H1 (cell line): Measurements from ENCODE around the gene TSHZ2. TPM values are rescaled to one million over a fixed set of nuclear protein-coding genes. Genes with fewer than 3 reads are reported as not detected.

Source experiments
- CTCF ChIA-PET: fragments of 300-600 bp; sonication (Branson Sonifier 250); formaldehyde crosslinking; loops from one replicate; lab custom pipeline; 2021; ENCODE audit not compliant: partially characterized antibody; lab: Charles Lee
- POLR2A ChIA-PET: fragments of 300-600 bp; sonication (Branson Sonifier 250); formaldehyde crosslinking; loops from one replicate; lab custom pipeline; 2021; ENCODE audit warnings: inconsistent platforms; ENCODE audit not compliant: partially characterized antibody; lab: Charles Lee
- DNase-seq, 2 experiments: peaks; one replicate each; pipeline versions ENCODE4 v3.0.0 to v3.0.0-alpha.2; 2010 to 2022; ENCODE audit warnings: low spot score in 2 of 2, low read depth in 1 of 2, mixed read lengths in 1 of 2
- FAIRE-seq: peaks from 2 replicates; lab custom pipeline; 2011; peaks lifted over from hg19 to GRCh38; lab: Jason Lieb, UNC
- H2AFZ ChIP-seq: 2 replicates; pipeline ENCODE4 v1.8.1; 2012; ENCODE audit warnings: low read length, inconsistent platforms
- H2AK5ac ChIP-seq: 2 replicates; pipeline ENCODE4 v1.6.1; 2013; ENCODE audit warnings: low read depth, low read length
- H2BK120ac ChIP-seq: replicated peaks from 2 replicates; pipeline ENCODE3; 2013; ENCODE audit warnings: low read depth, low read length, inconsistent platforms
- H2BK12ac ChIP-seq: 2 replicates; pipeline ENCODE4 v1.6.1; 2013; ENCODE audit warnings: low read depth, low read length
- H2BK15ac ChIP-seq: 2 replicates; pipeline ENCODE4 v1.6.1; 2013; ENCODE audit warnings: low read length
- H2BK20ac ChIP-seq: 2 replicates; pipeline ENCODE4 v1.6.1; 2013; ENCODE audit warnings: low read length
- H2BK5ac ChIP-seq: 2 replicates; pipeline ENCODE4 v1.6.1; 2013; ENCODE audit warnings: low read depth, low read length
- H3K14ac ChIP-seq: 2 replicates; pipeline ENCODE4 v1.6.1; 2013; ENCODE audit warnings: inconsistent platforms; ENCODE audit not compliant: insufficient read length
- H3K18ac ChIP-seq: 2 replicates; pipeline ENCODE4 v1.6.1; 2013; ENCODE audit warnings: low read length; ENCODE audit errors: extremely low read depth
- H3K23ac ChIP-seq: 2 replicates; pipeline ENCODE4 v1.6.1; 2013; ENCODE audit warnings: inconsistent platforms; ENCODE audit not compliant: insufficient read length
- H3K23me2 ChIP-seq: 2 replicates; pipeline ENCODE4 v1.6.1; 2013; ENCODE audit warnings: low read depth, low read length
- H3K27ac ChIP-seq: 2 replicates; pipeline ENCODE4 v1.6.1; 2011; ENCODE audit warnings: low read depth, low read length, inconsistent platforms
- H3K27me3 ChIP-seq, 4 experiments: replicated peaks in 1 of 4; 1 replicate in 1 of 4; 2 replicates in 3 of 4; pipeline versions ENCODE4 v1.6.1 to v1.8.1; 2011 to 2013; ENCODE audit warnings: low read length in 3 of 4, mild to moderate bottlenecking in 3 of 4, inconsistent platforms in 2 of 4, mixed read lengths in 2 of 4, moderate library complexity in 1 of 4; ENCODE audit not compliant: control insufficient read depth in 3 of 4, insufficient read depth in 3 of 4; ENCODE audit errors: extremely low read depth in 1 of 4
- H3K36me3 ChIP-seq, 4 experiments: 2 replicates each; pipeline versions ENCODE4 v1.6.1 to v1.8.1; 2011 to 2013; ENCODE audit warnings: mild to moderate bottlenecking in 4 of 4, low read length in 3 of 4, moderate library complexity in 2 of 4, control low read depth in 1 of 4, inconsistent platforms in 1 of 4; ENCODE audit not compliant: insufficient read depth in 4 of 4, control insufficient read depth in 2 of 4
- H3K4ac ChIP-seq: replicated peaks from 2 replicates; pipeline ENCODE3; 2013; ENCODE audit warnings: low read length, low read depth, mixed read lengths, inconsistent platforms; ENCODE audit not compliant: insufficient read length
- H3K4me1 ChIP-seq, 4 experiments: replicated peaks in 1 of 4; 1 replicate in 1 of 4; 2 replicates in 3 of 4; pipeline versions ENCODE4 v1.6.1 to v1.8.1; 2011 to 2013; ENCODE audit warnings: low read length in 3 of 4, inconsistent platforms in 2 of 4, mixed read lengths in 1 of 4; ENCODE audit not compliant: insufficient read depth in 4 of 4, control insufficient read depth in 3 of 4
- H3K4me2 ChIP-seq, 2 experiments: 2 replicates each; pipeline versions ENCODE4 v1.6.1 to v1.8.1; 2011 to 2013; ENCODE audit warnings: low read depth in 2 of 2, low read length in 2 of 2, control low read depth in 1 of 2, inconsistent platforms in 1 of 2, mild to moderate bottlenecking in 1 of 2; ENCODE audit not compliant: insufficient read depth in 1 of 2
- H3K4me3 ChIP-seq, 4 experiments: fragments of 200-600, 300-600 bp in 1 of 4; sonication (generic), shearing (Covaris generic), sonication (Bioruptor Twin) in 1 of 4; 2 replicates each; pipeline versions ENCODE4 v1.5.1 to v1.8.1; 2011 to 2016; ENCODE audit warnings: low read length in 4 of 4, low read depth in 3 of 4, control low read depth in 2 of 4, inconsistent platforms in 2 of 4, mild to moderate bottlenecking in 2 of 4, mixed read lengths in 1 of 4, moderate library complexity in 1 of 4; ENCODE audit not compliant: insufficient read depth in 2 of 4; ENCODE audit errors: extremely low read depth in 1 of 4
- H3K56ac ChIP-seq: replicated peaks from 2 replicates; pipeline ENCODE3; 2013; ENCODE audit warnings: low read depth, mild to moderate bottlenecking, mixed read lengths, low read length, inconsistent platforms; ENCODE audit not compliant: insufficient read length
- H3K79me1 ChIP-seq: 2 replicates; pipeline ENCODE4 v1.6.1; 2013; ENCODE audit warnings: low read depth, low read length, control low read depth
- H3K79me2 ChIP-seq, 2 experiments: 2 replicates each; pipeline versions ENCODE4 v1.6.1 to v1.8.1; 2012 to 2013; ENCODE audit warnings: low read length in 2 of 2, mild to moderate bottlenecking in 2 of 2, inconsistent platforms in 1 of 2; ENCODE audit not compliant: insufficient read depth in 2 of 2, control insufficient read depth in 1 of 2
- H3K9ac ChIP-seq, 4 experiments: replicated peaks in 1 of 4; 1 replicate in 1 of 4; 2 replicates in 3 of 4; pipeline versions ENCODE4 v1.6.1 to v1.8.1; 2011 to 2013; ENCODE audit warnings: low read depth in 3 of 4, low read length in 3 of 4, control low read depth in 2 of 4, mild to moderate bottlenecking in 2 of 4, moderate library complexity in 2 of 4, inconsistent platforms in 1 of 4; ENCODE audit errors: extremely low read depth in 1 of 4
- H3K9me3 ChIP-seq, 2 experiments: 2 replicates each; pipeline versions ENCODE4 v1.6.1 to v1.8.1; 2012 to 2013; ENCODE audit warnings: mild to moderate bottlenecking in 2 of 2, moderate library complexity in 2 of 2, control low read depth in 1 of 2, inconsistent platforms in 1 of 2, low read depth in 1 of 2, low read length in 1 of 2, mixed read lengths in 1 of 2; ENCODE audit not compliant: insufficient read depth in 2 of 2
- H4K20me1 ChIP-seq, 2 experiments: replicated peaks in 1 of 2; 2 replicates each; pipeline versions ENCODE3 to v1.8.1; 2011 to 2013; ENCODE audit warnings: inconsistent platforms in 2 of 2, low read length in 2 of 2, mild to moderate bottlenecking in 1 of 2; ENCODE audit not compliant: insufficient read depth in 2 of 2, control insufficient read depth in 1 of 2
- H4K5ac ChIP-seq: 2 replicates; pipeline ENCODE4 v1.6.1; 2013; ENCODE audit warnings: low read length, low read depth, mixed read lengths, inconsistent platforms; ENCODE audit not compliant: insufficient read length
- H4K8ac ChIP-seq: 2 replicates; pipeline ENCODE4 v1.8.0; 2013; ENCODE audit warnings: mild to moderate bottlenecking, moderate library complexity, low read length, inconsistent platforms; ENCODE audit not compliant: insufficient read depth; ENCODE audit errors: extremely low read depth
- H4K91ac ChIP-seq: replicated peaks from 2 replicates; pipeline ENCODE3; 2013; ENCODE audit warnings: low read length, mixed read lengths, inconsistent platforms; ENCODE audit not compliant: insufficient read length
- ASH2L ChIP-seq: fragments of 200-600, 300-600 bp; sonication (generic); IDR thresholded peaks from one replicate; pipeline ENCODE4 v1.7.1; 2017; ENCODE audit warnings: low read length
- NANOG ChIP-seq: IDR thresholded peaks from 2 replicates; pipeline ENCODE4 v1.6.1; 2011; ENCODE audit warnings: low read length, low read depth, mild to moderate bottlenecking, inconsistent platforms; ENCODE audit not compliant: insufficient read depth, poor library complexity, severe bottlenecking
- RFX5 ChIP-seq: IDR thresholded peaks from 2 replicates; pipeline ENCODE4 v1.6.1; 2011; ENCODE audit warnings: low read depth, low read length, improper control_type of control experiment, borderline replicate concordance
- RXRA ChIP-seq: IDR thresholded peaks from 2 replicates; pipeline ENCODE4 v1.6.1; 2011; ENCODE audit warnings: low read depth, mild to moderate bottlenecking, low read length, moderate library complexity; ENCODE audit not compliant: insufficient read depth
- SP4 ChIP-seq: IDR thresholded peaks from 2 replicates; pipeline ENCODE4 v1.6.1; 2012; ENCODE audit warnings: low read length, inconsistent platforms
- TCF12 ChIP-seq: IDR thresholded peaks from 2 replicates; pipeline ENCODE4 v1.6.1; 2011; ENCODE audit warnings: low read depth, mild to moderate bottlenecking, low read length
- ZNF274 ChIP-seq: IDR thresholded peaks from 2 replicates; pipeline ENCODE4 v1.7.0; 2012; ENCODE audit warnings: low read length, borderline replicate concordance; ENCODE audit errors: extremely low read depth
- WGBS, 2 experiments: shearing (Covaris generic) in 1 of 2; methylation state at CpG; one replicate each; pipeline versions ENCODE4 v1.1.6 to v1.1.7; 2013 to 2015; ENCODE audit warnings: low lambda C conversion rate in 2 of 2, mixed read lengths in 2 of 2, inconsistent platforms in 1 of 2, low coverage in 1 of 2, missing lambda C conversion rate in 1 of 2; ENCODE audit not compliant: insufficient replicate concordance in 2 of 2, insufficient coverage in 1 of 2, insufficient read length in 1 of 2; ENCODE audit errors: extremely low coverage in 1 of 2, missing lambda C conversion rate in 1 of 2; 5-methylcytosine and 5-hydroxymethylcytosine counted together
- polyA plus RNA-seq, 7 experiments: library from polyadenylated mRNA; depleted of rRNA in 3 of 7; stranded (reverse) in 5 of 7; unstranded in 2 of 7; fragments of >200 nt in 5 of 7; fragments of 200-250 nt in 2 of 7; gene quantifications; 1 replicate in 5 of 7; 2 replicates in 1 of 7; 4 replicates in 1 of 7; pipeline versions ENCODE4 v1.2.1 to v1.2.3, GENCODE V29; 2011 to 2013; ENCODE audit warnings: missing spikeins in 2 of 7, mixed read lengths in 2 of 7
- total RNA-seq: library from RNA; stranded (reverse); fragmentation: NEBNext Ultra II Directional; extraction: Animal tissue kit (Norgen Biotek cat#: 25700); gene quantifications from 2 replicates; pipeline ENCODE4 v1.2.1, GENCODE V29; 2021
- TF ChIP-seq, protein P1 (sequence below): IDR thresholded peaks from 2 replicates; pipeline ENCODE4 v1.6.1; 2012; ENCODE audit warnings: low read length, inconsistent platforms

TSHZ2 gene
- total and polyA plus RNA-seq, 2 of the 8 experiments (the other 6 are each of a cell fraction or from before 2014, with no cell fraction given), result 0.14 to 0.30 TPM

DNA sequence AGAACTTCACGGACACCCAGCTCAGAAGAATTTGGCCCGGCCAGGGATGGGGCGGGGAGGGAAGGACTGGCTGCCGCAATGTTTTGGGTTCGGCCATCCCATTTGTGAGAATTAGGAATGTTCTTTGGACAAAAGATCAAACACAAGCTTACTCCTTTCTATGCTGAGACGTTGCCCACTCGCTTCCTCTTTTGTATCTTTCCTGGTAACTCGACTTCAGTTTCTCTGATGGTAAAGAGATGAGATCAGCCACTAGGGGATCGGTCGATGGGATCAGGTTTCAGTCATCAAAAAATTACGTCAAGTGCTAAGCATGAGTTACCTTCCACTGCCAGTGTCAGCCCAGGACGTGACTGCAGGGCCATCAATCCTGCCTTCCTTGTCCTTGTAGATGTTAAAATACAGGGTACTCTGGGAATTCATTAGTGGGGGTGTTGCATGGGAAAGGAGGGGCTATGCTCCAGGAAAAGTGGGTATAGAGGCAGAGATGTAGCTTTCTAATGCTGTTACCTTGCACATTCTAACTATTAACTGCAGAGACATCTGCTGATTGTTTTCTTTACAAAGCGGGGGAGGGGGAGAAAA is 190.2 kb downstream of the TSHZ2 start:
- peak overlapping the region in 1 of 2 experiments; percentile 30; a peak in 2 of 4 replicates for H3K4me2 ChIP-seq
- H4K5ac ChIP-seq, result no peak overlapping the region
- H4K20me1 ChIP-seq, result no peaks in the 10 kb centered on the region
- H4K91ac ChIP-seq, result no peak overlapping the region
- H3K4me3 ChIP-seq, result peak overlapping the region in 1 of 4 experiments; percentile 30; a peak in 1 of 8 replicates
- H2BK120ac ChIP-seq, result no peak overlapping the region
- WGBS, 2 experiments, result 51% methylated on average over 13 of the region's 13 CpGs; no CpG with 5 or more reads in 1 of the 2 experiments
- H3K9me3 ChIP-seq, result no peaks in the 10 kb centered on the region
- H2BK15ac ChIP-seq, result no peak overlapping the region
- H3K27ac ChIP-seq, result no peak overlapping the region
- no peaks in the 10 kb centered on the region for H3K79me2 ChIP-seq
- H3K4me1 ChIP-seq, result peaks cover 0 to 3% (median under 1%) of the 10 kb centered on the region in 4 experiments; a peak in 3 of 7 replicates
- no peak overlapping the region for H3K9ac ChIP-seq
- no peak overlapping the region for H3K4ac ChIP-seq
- no peak overlapping the region for H3K18ac ChIP-seq
- FAIRE-seq (peak; percentile 98), DNase-seq (peak in 1 of 2 experiments; percentile 54)
- H3K23me2 ChIP-seq, result no peaks in the 10 kb centered on the region
- no peak overlapping the region for H3K14ac ChIP-seq
- no peaks in the 10 kb centered on the region for H3K36me3 ChIP-seq
- peak overlapping the region; percentile 83 for H2AFZ ChIP-seq
- no peak overlapping the region for H3K56ac ChIP-seq
- H3K27me3 ChIP-seq, result no peaks in the 10 kb centered on the region; a peak in 1 of 7 replicates
- POLR2A ChIA-PET, result no interaction called here
- CTCF ChIA-PET, result interaction anchor here (0.7 to 1.3 kb wide), 5 partner anchors 8 to 385 kb away, joined by 3 to 7 read pairs (median 3); no protein-coding TSS in a partner anchor
- H2BK12ac ChIP-seq, result no peak overlapping the region
- H2BK5ac ChIP-seq, result no peak overlapping the region
- no peak overlapping the region for H3K23ac ChIP-seq
- no peaks in the 10 kb centered on the region for H3K79me1 ChIP-seq
- H2BK20ac ChIP-seq, result no peak overlapping the region
- H4K8ac ChIP-seq, result no peak overlapping the region
- H2AK5ac ChIP-seq, result no peak overlapping the region
- TF ChIP-seq TCF12, result no peak
- TF ChIP-seq RFX5, result no peak
- TF ChIP-seq RXRA, result no peak
- no peak for TF ChIP-seq NANOG
- TF ChIP-seq, protein P1, sequence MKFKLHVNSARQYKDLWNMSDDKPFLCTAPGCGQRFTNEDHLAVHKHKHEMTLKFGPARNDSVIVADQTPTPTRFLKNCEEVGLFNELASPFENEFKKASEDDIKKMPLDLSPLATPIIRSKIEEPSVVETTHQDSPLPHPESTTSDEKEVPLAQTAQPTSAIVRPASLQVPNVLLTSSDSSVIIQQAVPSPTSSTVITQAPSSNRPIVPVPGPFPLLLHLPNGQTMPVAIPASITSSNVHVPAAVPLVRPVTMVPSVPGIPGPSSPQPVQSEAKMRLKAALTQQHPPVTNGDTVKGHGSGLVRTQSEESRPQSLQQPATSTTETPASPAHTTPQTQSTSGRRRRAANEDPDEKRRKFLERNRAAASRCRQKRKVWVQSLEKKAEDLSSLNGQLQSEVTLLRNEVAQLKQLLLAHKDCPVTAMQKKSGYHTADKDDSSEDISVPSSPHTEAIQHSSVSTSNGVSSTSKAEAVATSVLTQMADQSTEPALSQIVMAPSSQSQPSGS, result peak; percentile 69; the same call in 1 of the 2 replicates
- TF ChIP-seq ASH2L, result peak; percentile 36
- no peak for TF ChIP-seq ZNF274
- TF ChIP-seq SP4, result no peak
